Measurements from ENCODE around the gene DDX53.

DDX53 gene

DNA sequence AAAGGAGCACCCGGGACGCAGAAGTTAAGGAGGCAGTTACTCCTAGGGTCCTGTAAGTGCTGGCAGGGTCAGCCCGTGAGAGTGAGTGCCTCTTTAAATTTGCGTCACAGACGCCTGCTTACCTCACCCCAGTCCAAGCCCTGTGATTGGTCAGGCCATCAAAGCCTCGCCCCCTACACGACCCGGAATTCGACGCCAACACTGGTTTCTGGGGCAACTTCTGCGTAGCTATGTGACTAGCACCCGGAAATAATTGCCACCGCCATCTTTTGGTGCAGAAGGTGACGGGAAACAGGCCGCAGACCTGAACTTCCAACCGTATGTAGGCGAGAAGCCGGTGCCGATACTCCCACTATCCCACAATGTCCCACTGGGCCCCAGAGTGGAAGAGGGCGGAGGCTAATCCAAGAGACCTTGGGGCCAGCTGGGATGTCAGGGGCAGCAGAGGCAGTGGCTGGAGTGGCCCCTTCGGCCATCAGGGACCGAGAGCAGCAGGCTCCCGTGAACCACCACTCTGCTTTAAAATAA, at the start of gene DDX53:
TSS of gene DDX53 (plus strand) at position 265 of the 528 bp plus-strand sequence. CDS start at position 363, 98 bp downstream.
- no peak for DNase-seq (ENCODE audit: low read depth)

DNA sequence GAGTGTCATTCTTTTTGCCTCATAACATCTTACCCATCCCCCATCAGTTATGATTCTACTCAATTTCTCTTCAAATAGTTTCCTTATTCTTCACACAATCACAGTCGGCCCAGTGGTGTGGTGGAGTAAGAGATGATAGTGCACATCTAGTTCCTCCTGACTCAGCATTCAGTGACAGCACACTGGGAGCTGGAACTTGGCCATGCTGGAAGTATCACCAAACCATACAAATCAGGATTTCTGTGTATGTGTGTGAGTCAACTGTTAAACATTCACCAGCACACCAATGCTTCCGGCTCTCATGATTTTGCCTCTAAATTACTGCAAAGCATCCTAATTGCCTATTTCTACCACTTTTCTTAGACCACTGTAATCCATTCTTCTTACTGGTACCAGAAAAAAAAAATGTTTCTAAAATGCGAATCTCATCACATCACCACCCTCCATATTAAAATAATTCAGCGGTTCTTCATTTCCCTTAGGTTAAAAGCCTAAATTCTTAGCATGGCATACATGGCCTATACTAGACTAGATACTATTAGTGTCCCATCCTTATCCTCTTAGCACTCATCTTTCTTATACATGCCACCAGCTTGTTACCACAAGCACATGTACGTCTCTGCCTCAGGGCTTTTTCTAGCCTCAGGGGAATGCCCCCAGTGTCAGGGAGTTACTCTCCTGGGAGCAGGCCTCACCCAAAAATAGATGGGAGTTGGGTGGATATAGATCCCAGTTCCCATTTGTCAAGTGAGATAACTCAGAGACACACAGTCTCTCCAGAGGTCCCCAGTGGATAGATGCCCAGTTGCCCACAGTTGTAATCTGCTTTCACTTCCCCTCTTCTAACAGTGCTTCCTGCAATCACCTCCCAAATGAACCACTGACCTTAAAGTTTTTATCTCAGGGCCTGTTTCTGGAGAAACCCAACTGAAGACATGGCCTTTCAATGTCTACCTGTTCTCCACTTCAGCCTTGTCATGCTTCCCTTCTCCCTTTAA, 49.2 kb upstream of the DDX53 start:
- peak; percentile 90 for DNase-seq (ENCODE audit: low read depth)

DNA sequence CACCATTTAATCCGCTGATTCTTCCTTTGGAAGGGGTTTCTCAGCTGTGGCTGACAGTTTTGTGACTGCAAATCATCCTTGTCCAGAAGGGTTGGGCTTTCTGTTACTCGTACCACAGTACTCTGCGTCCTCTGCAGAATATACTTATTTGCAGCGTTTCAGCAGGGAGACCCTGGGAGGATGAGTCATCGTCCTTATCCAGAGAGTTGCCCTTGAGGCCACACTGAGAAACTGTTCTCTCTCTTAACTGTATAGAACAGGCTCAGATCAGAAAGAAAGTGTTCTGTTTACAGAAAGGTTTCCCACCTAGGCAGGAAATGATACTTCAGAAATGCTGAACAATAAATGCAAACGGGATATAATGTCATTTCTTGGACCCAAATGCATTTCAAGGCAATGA, 47.8 kb upstream of the DDX53 start:
- peak; percentile 52 for DNase-seq (ENCODE audit: low read depth)

DNA sequence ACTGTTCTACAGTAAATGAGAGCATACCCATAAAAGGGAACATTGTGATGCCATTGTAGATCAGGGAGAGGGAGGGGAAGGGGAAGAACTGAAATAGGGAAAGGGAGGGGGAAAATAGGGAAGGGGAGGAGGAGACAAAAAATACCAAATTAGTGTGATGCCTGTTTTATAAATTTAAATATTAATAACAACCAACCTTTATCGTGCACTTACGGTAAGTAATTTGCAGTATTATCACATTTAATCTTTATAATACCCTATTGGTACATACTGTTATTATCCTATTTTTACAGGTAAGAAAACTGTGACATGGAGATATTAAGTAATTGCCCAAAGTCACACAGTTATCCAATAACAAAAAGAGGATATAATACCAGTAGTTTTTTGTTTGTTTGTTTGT, 41.5 kb upstream of the DDX53 start:
- no peak for DNase-seq (ENCODE audit: low read depth)

DNA sequence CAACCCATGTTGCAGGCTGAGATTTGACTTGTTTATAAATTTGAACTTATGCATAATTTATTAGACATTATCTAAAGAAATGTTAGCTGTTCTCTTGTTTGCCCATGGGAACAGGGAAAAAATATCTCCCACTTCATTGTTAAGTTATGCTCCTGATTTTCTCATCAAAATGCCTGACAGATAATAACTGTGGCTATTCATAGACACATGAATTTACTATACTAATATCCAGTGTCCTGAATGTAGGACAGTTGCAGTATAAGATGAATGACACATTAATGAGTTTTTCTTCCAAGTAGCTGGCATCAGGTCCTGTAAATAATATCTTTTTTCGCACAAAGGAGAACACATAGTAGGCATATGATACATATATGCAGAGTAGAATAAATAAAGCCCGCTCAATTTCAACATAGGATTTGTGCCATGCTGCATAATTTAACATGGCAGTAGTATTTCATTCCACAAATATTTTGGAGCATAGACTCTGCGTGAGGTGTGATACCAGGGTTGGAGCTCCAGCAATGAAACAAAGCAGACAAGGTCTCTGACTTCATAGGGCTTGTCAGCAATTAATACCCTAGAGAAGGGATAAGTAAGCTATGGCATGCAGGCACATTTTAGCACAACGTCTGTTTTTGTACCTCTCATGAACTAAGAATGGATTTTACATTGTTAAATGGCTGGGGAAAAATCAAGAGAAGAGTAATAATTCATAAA, 40.4 kb upstream of the DDX53 start:
- peak; percentile 26 for DNase-seq (ENCODE audit: low read depth)

DNA sequence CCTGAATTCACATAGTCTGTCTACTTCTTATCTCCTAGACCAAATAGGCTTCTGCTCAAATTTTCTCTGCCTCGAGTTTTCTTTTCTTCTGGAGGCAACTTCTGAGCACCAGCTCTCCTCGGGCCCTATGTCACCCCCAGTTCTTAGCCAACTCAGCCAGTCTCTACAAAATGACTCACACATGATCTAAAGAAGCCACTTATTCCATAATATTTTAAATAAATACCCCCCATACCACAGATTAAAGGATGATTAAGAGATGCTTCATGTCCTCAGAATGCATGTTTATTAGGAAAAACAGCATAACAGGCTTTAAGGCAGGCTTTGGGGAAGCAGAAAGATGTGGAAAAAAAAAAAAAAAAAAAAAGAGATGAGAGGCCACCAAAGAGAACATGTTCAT, 36.6 kb upstream of the DDX53 start:
- DNase-seq (ENCODE audit: low read depth) = peak; percentile 13

DNA sequence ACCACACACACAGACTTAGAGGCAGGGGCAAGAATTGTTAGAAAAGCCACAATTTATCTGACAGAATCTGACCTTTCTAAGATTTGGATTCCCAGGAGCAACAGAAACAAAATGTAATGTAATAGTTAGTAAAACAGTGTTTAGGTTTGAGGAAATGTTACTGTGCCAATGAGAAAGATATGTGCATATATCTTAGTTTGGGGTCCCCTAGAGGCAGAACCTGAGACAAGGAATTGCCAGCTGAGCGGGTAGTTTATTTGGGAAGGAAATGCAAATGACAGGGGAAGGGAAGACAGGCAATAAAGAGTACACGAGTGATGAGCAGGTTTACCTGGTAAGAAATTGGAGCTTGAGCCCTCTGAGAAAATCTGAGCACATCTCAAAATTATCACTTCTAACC, 31.3 kb upstream of the DDX53 start:
- DNase-seq (ENCODE audit: low read depth) = no peak

DNA sequence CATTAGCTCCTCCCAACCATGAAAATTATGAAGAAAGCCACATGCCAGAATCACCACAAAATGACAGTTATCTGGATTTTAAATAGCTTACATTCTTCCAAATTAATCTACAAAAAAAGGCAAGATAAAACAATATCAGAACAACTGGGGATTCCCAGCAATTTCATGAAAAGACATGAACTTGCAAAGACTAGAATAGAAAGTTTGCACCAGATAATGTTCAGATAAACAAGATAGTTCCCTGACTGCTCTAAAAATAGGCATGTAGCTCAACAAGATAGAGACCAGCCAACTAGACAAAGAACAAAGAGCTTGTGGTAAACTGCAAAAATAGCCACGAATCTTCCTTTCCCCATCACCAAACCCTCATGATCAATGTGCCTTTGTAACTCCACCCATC, 30.3 kb upstream of the DDX53 start:
- DNase-seq (ENCODE audit: low read depth) = peak; percentile 59

DNA sequence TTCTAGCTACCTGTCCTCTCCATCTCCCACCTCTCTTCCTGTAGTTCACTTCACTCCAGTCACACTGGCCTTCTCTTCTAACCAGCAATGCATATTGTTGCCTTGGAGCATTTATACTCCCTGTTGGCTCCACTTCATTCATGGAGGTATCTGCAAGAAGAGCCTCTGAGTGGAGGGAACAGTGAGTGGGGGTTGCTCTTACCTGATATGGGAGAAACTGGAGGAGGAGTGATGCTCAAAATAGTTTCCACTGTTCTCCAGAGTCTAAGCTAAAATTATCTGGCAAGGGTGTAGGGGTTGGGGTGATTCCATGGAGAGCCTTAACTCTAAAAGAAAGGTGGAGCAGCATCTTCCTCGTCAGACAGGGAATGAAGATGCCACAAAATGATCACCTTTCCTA, 28.9 kb upstream of the DDX53 start:
- DNase-seq (ENCODE audit: low read depth) = no peak

DNA sequence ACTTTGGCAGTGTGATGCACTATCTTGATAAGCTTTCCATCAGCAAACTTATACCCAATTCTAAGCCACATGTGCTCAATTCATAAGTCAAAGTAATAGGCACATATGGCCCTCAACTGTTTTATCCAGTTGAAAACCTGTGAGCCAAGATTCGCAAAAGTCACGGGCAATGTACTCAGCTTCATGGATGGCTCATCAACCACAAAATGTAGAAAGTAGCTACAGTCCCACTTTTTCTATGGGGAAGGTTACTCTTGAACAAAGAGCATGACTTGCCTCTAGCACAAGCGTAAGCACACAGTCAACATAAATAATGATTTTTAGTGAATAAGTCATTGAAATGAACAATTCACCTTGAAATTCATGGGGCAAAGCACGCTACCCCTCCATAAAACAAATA, 25.1 kb upstream of the DDX53 start:
- DNase-seq (ENCODE audit: low read depth) = no peak

DNA sequence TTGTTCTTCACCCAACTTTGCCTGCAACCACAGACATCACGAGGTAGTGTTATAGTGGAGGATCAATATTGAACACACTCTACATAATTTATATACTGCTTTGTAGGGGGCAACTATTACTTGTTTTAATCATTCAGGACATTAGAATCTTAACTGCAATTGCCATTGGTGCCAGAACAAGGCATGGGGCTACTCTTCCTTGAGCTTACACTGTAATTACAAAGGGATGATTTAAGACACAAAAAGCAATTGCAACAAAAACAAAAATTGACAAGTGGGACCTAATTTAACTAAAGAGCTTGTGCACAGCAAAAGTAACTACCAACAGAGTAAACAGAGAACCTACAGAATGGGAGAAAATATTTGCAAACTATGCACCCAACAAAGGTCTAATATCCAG, 24.0 kb upstream of the DDX53 start:
- DNase-seq (ENCODE audit: low read depth) = no peak

DNA sequence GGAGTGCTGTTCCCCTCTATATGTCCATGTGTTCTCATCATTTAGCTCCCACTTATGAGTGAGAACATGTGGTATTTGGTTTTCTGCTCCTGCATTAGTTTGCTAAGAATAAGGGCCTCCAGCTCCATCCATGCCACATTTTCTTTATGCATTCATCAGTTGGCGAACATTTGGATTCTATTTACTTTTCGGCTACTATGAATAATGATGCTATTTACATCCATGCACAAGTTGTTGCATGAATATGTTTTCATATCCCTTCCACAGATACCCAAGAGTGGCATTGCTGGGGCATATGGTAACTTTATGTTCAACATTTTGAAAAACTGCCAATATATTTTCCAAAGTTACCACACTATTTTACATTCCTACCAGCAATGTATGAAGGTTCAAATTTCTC, 13.8 kb upstream of the DDX53 start:
- no peak for DNase-seq (ENCODE audit: low read depth)

DNA sequence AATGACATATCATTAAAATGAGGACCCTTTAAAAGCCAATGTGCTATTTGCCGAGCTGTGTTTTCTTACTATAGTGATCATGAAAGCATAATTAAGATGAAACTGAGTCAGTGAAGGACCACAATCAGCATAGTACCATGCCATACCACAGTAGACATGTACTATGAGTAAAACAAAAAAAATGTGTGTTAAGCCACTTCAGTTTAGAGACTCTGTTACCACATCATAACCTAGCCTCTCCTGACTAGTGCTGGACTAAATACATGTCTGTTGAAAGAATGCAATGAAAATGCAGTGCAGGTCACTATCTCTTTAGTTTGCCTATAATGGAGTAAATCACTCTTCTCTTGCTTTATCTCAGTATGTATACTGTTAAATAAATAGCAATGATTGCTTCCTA, 12.3 kb upstream of the DDX53 start:
- DNase-seq (ENCODE audit: low read depth) = peak; percentile 61

DNA sequence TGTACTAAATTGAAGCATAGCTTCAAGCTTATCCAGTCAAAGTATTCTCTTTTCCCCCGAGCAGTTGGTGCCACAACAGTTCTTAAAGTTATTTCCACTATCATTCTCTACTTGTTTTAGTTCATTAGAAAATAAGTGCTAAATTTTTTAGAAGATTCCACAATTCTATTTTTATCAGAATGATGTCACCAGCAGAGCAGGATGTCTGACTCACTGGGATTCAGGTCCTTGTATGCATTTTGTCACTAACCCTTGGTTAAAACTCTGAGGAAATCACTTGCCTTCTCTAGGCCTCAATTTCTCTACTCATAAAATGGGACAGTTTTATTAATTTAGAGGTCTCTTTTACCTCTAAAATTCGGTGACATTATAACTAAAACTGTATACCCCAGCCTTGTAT, 3.4 kb downstream of the DDX53 start:
- peak; percentile 2 for DNase-seq (ENCODE audit: low read depth)

DNA sequence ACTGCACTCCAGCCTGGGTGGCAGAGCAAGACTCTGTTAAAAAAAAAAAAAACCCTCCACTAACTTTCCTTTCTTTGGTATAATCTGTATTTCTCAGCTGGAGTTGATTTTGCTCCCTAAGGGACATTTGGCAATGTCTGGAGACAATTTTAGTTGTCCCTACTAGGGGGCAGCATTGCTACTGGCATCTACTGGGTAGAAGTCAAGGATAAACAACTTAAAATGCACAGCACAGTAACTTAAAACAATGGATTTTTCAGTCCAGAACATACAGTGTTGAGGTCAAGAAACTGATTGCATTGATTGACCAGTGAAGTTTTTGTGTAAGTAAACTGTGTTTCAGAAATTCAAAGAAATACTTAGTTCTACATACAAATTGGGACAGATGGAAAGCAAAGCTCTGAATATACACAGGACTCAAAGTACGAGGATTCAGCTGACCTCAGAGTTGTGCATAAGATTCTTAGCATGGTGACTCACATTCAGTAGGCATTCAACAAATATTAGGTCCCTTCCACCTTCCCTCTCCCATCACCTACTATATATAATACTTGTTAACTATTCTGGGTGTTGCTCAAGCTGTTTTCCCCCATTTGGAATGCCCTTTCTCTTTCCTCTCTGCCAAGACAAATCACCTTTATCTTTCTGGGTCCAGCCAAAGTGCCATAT, 8.8 kb downstream of the DDX53 start:
- DNase-seq (ENCODE audit: low read depth) = peak; percentile 31

DNA sequence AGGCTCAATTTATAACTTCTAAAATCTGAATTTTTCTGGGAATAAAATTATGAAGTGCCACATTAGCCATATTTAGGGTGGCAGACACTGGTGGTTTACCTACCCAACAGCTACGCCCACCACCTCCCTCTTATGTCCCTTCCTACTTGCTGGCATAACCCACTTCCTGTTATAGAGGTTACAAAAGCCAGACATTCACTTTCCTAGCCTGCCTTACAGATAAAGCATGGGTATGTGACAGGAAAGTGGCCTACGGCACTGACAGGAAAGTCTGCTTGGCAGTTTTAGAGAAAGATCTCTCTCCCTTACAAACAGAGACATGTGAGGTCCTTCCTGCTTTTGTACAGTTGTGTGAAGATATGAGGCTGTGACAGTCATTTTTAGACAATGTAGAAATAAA, 12.4 kb downstream of the DDX53 start:
- DNase-seq (ENCODE audit: low read depth) = no peak

DNA sequence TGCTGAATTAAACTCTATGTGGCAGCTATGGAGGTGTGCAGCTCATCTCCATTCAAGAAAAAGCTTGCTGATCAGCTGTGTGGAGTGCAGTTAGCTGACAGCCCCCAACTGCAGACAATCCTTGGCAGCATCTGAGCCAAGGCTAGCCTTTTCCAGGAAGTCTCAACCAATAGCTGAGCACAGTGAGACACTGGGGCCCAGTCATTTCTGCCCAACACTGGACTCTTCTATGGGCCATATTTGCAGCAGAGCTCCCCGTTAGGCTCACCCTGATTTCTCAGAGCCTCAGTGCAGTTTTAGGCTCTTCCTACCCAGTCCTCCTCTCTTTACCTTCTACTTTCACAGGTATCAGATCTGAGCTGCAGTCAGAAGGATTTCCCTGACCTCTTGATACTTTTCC, 12.9 kb downstream of the DDX53 start:
- DNase-seq (ENCODE audit: low read depth) = no peak

DNA sequence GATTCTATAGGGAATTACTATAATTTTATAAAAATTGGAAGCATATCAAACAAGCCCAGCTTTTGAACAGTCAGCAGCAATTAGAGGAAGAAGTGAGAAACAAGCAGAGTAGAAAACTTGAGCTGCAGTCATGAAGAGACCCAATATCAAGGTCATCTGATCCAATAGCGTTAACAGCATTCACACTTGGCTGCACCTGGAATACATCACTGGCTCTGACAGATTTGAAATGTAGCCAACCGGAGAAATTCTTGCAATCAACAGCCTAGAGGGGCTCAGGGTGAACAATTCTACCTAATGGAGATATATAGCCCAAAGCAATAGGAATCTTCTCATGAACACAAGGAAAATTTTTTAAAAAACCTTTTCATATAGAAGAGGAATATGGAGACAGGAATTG, 13.6 kb downstream of the DDX53 start:
- no peak for DNase-seq (ENCODE audit: low read depth)

DNA sequence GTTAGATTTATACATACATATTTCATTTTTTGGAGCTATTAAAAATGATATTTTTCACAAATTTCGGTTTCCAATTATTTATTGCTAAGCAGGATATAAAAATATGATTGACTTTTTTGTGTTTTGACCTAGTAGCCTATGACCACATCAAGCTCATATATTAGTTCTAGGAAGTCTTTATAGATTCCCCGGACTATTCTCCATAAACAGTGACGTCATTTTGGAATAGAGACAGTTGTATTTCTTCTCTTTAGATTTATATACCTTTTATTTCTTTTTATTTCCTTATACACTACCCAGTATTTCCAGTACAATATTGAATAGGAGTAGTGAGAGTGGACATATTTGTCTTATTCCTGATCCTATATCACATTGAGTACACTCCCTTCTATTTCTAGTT, 31.8 kb downstream of the DDX53 start:
- no peak for DNase-seq (ENCODE audit: low read depth)

DNA sequence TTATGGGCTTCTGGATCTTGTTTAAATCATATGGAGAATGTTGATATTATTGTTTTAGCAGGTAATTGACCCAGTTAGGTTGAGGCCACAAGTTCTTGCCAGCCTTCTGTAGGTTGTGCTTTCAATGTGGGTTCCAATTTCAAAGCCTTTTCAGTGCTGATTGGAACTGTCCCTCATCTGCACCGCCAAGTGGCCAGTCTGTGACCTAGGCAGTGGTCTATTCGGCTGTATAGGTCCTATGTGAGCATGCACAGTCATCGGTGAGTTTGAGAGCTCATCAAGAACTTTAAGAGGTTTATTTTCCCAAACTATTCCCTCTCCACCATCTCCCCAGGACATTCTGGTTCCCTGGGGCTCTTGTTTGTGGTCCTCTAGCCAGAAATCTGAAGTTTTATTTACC, 35.7 kb downstream of the DDX53 start:
- DNase-seq (ENCODE audit: low read depth) = no peak

DNA sequence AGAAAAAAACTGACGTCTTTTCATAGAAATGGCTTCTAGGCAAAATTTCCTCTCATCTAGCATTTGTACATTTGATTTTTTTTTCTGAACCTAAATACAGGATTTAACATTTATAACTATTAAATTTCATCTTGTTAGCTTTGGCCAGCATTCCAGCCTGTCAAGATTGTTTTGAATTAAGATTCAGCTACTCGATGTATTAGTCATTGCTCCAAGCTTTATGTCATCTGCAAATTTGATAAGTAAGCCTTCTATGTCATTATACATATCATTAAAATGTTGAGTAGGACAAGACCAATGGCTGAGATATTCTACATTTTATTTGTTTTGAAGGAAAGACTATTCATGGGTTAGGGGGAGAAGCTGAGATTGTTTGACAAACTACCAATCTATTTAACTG, 46.7 kb downstream of the DDX53 start:
- DNase-seq (ENCODE audit: low read depth) = no peak

DNA sequence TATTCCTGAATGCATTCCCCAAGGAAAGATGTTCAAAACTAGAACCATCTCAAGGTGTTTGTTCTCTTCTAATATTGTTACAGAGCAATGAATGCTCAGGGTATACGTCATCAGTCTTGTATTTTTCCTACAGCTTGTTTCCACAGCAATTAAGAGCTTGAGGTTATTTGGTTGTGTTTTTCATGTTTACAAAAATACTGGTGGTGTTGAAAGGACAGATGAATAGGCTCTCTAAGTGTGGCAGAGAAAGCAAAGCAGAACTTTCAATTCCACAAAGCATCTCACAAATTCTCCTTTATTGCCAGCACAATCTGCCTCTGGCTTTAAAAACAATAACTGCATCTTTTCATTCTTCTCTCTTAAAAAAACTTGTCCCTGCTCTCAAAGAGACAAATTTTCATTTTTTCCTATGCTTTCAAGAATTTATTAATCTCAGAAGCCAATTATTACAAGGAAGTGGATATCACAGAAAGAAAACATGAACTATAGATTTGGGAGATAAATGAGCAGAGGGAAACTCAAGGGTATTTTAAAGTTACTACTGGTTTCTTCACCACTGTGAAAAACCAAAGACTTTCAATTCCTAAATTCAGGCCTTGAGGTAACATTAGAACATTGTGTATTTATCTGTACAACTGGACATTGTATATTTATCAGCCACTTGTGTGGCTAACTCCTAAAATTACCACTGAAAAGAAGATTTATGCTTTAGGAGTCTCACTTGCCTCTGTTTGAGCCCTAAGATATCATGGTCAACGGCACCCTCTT, 49.2 kb downstream of the DDX53 start:
- DNase-seq (ENCODE audit: low read depth) = no peak
